ENCODE results near the gene DEXI.

GRCh38 chr16:10943064-10943353 is 741 bp upstream of the DEXI start:
- TF ChIP-seq CTCF (IDR thresholded peaks at IDR 0.05): no peak
- TF ChIP-seq POLR2AphosphoS5 (IDR thresholded peaks at IDR 0.05): no peak

All from esophagus muscularis mucosa (tissue), 3 donors.